Activated T-helper 9 cell treated with anti-CD3 and anti-CD28 coated beads, Interleukin-2, amount 50 U/mL, for 16 hours (primary cell): ENCODE data around the gene ADAM20.
"Not testable (repeated sequence)": the region's sequence is repeated elsewhere in the genome, so short reads cannot be mapped to it uniquely, and the experiment has no call there.

ENCODE experiments used
- DNase-seq: peaks from one replicate; pipeline ENCODE4 v3.0.0-alpha.2; 2020; ENCODE audit warnings: low read depth

Gene ADAM20

GRCh38 chr14:70534904-70535303 is at the start of gene ADAM20:
TSS of gene ADAM20 (minus strand) at chr14:70535004. CDS start at chr14:70524757, 10,247 bp downstream.
- DNase-seq: no peak

GRCh38 chr14:70576891-70577290 is 42.1 kb upstream of the ADAM20 start:
- no peak for DNase-seq

- no peak for DNase-seq
These were observed 38.2 kb upstream of the ADAM20 start for GRCh38 chr14:70573050-70573449.

- no peak for DNase-seq
These were observed 36.3 kb upstream of the ADAM20 start for GRCh38 chr14:70571139-70571538.

GRCh38 chr14:70567791-70568190 is 33.0 kb upstream of the ADAM20 start:
- no peak for DNase-seq

GRCh38 chr14:70563869-70564268 is 29.1 kb upstream of the ADAM20 start:
- DNase-seq: no peak

- no peak for DNase-seq
These were observed 28.6 kb upstream of the ADAM20 start for GRCh38 chr14:70563417-70563816.

GRCh38 chr14:70558356-70558755 is 23.6 kb upstream of the ADAM20 start:
- no peak for DNase-seq

GRCh38 chr14:70555890-70556289 is 21.1 kb upstream of the ADAM20 start:
- DNase-seq: no peak

- no peak for DNase-seq
These were observed 3.3 kb upstream of the ADAM20 start for GRCh38 chr14:70538087-70538486.

GRCh38 chr14:70536830-70537229 is 2.0 kb upstream of the ADAM20 start:
- DNase-seq: no peak

- DNase-seq: no peak
These were observed 4.4 kb downstream of the ADAM20 start for GRCh38 chr14:70530417-70530816.

- no peak for DNase-seq
These were observed 7.2 kb downstream of the ADAM20 start for GRCh38 chr14:70527501-70528105.

- DNase-seq: no peak
These were observed 9.1 kb downstream of the ADAM20 start for GRCh38 chr14:70525691-70526090.

GRCh38 chr14:70515811-70516210 is 19.0 kb downstream of the ADAM20 start:
- no peak for DNase-seq

GRCh38 chr14:70514168-70515069 is 20.4 kb downstream of the ADAM20 start:
- DNase-seq: no peak

- no peak for DNase-seq
These were observed 36.6 kb downstream of the ADAM20 start for GRCh38 chr14:70498191-70498590.

- no peak for DNase-seq
These were observed 45.1 kb downstream of the ADAM20 start for GRCh38 chr14:70489579-70490200.

GRCh38 chr14:70477356-70478105 is 57.3 kb downstream of the ADAM20 start:
- DNase-seq: not testable (repeated sequence)

- DNase-seq: not testable (repeated sequence)
These were observed 59.3 kb downstream of the ADAM20 start for GRCh38 chr14:70475459-70475858.

- no peak for DNase-seq
These were observed 61.0 kb downstream of the ADAM20 start for GRCh38 chr14:70473825-70474224.
